Measurements from ENCODE around the gene MILR1.
"Not testable (repeated sequence)": the region's sequence is repeated elsewhere in the genome, so short reads cannot be mapped to it uniquely, and the experiment has no call there.

MILR1 gene

DNA sequence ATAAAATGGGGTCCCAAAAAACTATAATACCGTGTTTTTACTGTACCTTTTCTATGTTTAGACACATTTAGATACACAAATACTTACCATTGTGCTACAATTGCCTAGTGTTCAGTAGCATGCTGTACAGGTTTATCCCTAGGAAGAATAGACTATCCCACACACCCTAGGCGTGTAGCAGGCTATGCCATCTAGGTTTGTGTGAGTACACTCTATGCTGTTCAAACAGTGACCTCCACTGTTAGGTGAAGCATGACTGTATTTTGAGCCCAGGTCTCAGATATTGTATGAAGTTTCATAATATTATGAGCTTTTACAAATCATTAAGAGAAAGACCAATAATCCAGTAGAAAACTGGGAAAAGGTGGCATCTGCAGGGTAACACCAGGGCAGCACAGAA, 23.6 kb downstream of the MILR1 start:
- no peak for DNase-seq (ENCODE audit: low spot score)

DNA sequence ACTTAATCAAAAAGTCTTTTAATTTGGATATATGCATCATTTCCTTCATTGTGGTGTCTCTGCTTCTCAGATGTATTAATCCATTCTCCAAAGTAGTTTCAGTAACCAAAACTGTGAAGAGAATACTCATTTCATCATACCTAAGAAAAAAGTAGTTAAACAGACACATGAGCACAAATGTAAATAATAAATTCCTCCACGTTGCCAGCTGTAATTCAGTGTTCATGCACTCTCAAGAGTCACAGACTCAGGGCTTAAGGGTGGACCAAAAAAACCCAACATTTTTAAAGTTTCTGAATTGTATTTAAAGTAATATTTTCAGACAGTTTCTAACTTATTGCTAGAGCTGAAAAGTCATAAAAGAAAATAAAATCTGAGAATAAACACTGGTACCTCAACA, 28.9 kb downstream of the MILR1 start:
- no peak for DNase-seq (ENCODE audit: low spot score)

DNA sequence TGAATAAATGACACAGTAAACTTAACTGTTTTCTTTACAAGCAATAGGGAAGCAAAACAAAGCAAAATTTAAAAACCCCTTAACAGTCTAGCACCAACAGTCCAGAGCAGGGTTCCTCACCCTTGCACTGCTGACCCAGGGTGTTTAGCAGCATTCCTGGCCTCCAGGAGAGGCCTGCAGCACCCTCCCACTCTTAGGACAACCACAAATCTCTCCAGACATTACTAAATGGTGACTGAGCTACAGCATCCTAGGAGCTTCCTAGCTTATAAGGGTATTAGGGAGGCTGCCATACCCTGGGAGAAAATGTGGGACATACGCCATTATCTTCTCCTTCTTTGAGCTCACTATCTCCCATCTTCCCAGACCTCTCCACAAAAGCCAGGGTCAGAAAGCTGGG, 32.0 kb downstream of the MILR1 start:
- DNase-seq (ENCODE audit: low spot score) = no peak

DNA sequence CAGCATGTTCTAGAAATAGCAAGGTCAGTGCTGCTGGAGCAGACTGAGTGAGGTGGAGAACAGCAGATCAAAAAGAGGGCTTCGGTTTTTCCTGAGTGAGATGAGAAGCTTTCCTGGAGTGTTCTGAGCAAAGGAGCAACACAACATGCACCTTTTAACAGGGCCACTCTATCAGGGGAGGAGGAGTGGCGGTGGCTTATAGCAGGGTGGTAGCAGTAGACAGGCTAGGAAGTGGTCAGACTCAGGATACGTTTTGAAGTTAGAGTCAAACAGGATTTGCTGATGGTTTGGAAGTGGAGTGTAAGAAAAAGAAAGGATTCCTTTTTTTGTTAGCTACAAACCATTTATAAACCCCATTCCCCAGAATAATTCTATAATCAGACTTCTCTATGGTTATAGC, 35.5 kb downstream of the MILR1 start:
- DNase-seq (ENCODE audit: low spot score) = no peak

DNA sequence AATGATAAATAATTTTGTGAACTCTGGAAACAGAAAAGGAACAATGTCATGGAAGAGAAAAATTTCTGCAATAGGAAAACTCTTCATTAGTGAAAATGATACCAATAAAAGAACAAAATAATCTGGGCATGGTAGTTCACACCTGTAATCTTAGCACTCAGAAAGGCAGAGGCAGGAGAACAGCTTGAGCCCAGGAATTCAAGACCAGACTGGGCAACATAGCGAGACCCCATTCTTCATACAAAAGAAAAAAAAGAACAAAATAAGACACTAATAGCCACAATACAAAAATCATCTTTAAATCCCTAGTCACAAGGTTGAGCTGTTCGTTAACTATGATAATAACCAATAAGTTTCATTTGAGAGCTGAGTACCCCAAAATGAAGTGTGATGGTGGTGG, 39.4 kb downstream of the MILR1 start:
- DNase-seq (ENCODE audit: low spot score) = no peak

DNA sequence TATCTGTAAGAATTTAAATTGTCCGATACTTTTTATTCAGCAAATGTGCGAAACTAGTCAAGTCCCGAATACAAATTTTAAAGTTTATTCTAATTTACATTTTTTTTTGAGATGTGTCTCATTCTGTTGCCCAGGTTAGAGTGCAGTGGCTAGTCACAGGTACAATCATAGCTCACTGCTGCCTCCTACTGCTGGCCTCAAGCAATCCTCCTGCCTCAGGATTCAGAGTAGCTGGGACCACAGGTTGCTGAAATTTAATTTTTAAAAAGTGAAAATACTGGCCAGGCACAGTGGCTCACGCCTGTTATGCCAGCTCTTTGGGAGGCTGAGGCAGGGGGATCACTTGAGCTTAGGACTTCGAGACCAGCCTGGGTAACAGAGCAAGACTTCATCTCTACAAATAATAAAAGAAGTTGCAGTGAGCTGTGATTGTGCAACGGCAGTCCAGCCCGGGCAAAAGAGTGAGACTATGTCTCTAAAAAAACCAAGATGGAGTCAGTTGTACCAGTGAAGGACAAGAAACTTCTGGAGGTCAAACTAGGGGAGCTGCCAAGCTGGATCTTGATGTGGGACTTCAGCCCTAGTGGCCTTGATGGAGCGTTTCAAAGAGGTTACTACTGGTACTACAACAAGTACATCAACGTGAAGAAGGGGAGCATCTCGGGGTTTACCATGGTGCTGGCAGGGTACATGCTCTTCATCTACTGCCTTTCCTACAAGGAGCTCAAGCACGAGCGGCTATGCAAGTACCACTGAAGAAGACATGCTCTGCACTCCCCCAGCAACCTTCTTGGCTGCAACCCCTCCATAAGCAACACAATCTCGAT, 42.3 kb downstream of the MILR1 start:
- no peak for DNase-seq (ENCODE audit: low spot score)

DNA sequence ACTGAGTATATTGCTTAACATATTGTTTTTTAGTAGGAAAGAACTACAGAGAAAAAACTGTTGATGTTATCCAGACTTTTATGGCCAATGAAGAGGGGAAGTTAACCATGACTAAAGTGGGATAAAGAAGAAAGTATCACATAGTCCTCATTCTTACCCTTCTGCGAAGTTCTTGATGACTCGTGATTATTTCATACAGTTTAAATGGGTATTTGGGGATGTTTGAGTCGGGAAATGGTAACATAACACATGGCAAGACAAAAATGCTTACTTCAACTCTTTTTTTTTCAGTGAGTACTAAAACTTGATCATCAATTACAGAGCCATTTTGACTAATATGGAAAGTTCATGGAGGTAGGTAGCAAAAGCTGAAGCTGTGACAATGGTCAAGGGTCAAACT, 43.1 kb downstream of the MILR1 start:
- no peak for DNase-seq (ENCODE audit: low spot score)

DNA sequence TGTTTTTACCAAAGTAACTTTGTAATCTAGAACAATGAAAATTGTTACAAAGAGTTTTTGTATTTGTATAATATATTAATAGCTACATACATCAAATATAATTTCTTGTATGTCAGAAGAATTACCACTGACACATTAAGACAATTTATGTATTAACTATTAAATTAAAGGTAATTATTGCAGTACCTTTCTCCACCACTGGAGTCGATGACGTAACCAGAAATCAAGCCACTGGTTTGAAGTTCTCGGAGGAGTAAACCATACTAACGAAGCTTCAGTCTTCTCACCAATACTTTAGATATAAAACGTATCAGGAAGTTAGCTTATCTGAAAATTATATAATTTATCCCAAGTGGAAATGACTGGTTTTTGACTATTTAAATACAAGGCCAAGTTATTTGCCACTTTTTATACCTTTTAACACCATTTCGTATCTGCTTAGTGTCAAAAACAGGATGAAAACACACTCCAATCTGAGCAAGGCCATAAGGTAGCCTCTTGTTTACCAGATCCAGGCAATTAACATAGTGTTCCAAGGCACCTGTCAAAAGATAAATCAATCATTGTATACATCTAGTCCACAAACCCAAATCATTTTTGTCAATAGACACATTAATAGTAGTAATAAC, 43.7 kb downstream of the MILR1 start:
- no peak for DNase-seq (ENCODE audit: low spot score)

DNA sequence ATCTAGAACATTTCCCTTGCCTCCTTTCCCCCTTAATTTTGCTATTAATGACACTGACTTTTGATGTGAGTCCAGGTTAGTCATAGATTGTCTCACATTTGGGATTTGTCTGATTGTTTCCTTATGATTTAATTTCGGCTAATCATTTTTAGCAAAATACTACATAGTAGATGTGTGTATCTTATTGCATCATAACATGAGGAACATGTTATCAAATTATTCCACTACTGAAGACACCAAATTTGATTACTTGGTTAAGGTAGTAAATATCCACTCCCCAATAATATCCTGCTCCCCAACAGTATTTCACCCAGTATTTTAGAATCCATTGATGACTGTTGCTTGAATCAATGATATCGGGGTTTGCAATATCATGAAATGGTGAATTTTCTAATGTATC, 45.2 kb downstream of the MILR1 start:
- no peak for DNase-seq (ENCODE audit: low spot score)

DNA sequence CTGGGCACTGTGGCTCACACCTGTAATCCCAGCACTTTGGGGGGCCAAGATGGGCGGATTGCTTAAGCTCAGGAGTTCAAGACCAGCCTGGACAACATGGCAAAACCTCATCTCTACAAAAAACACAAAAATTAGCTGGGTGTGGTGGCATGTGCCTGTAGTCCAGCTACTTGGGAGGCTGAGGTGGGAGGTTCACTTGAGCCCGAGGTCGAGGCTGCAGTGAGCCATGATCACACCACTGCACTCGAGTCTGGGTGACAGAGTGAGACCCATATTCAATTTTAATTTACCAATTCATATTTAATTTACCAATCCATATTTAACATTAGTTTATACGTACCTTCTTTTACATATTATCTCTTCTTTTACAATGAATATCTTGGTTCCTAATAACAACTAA, 46.4 kb downstream of the MILR1 start:
- not testable (repeated sequence) for DNase-seq (ENCODE audit: low spot score)

DNA sequence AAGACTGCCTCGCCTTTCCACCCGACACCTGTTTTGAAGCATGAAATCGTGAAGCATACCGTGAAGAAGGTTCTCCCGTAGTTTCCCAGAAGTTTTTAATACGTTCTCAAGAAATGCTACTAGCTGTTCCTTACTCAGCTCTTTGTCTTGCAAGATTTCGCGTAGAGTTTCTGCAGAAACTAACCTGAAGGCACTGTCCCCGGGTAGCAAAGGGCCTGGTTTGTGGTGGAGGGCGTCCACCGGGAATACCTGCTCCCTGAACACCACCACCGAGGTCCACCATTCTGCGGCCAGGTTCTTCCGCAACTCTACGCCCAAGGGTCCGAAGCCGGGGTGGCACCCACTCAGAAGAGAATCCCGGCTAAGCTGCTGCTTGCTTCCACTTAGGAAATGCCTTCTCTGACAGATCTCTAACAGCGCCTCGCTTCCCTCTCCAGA, 47.5 kb downstream of the MILR1 start:
- DNase-seq (ENCODE audit: low spot score) = no peak

DNA sequence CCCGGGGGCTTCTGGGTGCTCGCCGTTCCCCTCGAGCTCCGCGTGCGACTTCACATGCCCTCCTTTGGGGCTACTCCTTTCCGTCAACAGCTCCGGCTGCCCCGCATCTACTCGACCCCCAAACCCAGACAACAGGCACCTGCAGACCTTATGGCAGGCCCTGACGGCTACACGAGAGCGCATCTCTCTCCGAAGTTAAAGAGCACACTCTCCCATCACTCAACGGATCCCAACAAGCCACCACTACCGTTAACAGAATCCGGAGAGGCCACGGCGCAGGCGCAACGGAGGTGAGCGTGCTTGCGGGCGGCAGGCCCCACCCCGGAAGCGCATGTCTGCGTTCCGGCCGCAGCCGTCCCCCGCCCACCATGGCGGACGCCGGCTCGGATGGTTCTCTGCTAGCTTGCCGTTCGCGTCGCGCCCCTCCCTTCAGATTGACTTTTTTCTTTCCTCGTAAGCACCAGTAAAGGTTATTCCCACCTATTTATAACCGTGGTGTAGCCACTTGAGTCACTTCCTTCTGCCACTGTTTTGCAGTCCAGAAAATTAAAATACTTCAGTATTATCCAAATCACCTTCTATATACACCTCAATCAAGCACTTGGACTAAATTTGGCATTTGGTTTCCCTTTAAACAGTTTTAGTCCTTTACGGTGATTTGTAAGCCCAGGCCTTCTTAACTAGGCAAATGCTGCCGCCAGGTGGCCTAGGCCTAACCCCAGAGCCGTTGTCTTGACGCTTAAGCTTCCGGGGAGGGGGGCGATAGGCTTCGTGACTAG, 48.1 kb downstream of the MILR1 start, which contains the start of gene POLG2:
POLG2 (minus strand) TSS at position 269 of the 779 bp plus-strand sequence; CDS start at position 183, 86 bp downstream.
- DNase-seq (ENCODE audit: low spot score) = peak; percentile 94

DNA sequence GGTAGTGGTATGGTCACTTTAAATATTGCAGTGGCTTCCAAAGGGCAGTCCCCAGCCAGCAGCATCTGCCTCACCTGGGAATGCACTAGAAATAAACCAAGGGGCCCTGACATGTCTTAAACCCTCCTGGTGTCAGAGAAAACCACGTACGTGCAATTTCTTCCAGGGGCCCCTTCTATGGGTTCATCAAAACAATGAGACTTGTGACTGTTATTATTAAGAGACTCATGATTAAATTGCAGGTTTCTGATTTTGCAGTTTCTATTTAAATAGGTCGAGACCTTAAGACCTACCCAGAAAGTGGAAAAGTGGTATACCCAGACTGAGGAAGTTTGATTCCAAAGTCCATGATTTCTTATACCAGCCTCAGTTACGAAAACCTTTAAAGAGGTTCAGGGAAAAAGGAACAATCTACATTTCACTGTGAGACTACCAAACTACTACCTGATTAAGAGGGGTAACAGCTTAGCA, 48.7 kb downstream of the MILR1 start:
- DNase-seq (ENCODE audit: low spot score) = no peak

DNA sequence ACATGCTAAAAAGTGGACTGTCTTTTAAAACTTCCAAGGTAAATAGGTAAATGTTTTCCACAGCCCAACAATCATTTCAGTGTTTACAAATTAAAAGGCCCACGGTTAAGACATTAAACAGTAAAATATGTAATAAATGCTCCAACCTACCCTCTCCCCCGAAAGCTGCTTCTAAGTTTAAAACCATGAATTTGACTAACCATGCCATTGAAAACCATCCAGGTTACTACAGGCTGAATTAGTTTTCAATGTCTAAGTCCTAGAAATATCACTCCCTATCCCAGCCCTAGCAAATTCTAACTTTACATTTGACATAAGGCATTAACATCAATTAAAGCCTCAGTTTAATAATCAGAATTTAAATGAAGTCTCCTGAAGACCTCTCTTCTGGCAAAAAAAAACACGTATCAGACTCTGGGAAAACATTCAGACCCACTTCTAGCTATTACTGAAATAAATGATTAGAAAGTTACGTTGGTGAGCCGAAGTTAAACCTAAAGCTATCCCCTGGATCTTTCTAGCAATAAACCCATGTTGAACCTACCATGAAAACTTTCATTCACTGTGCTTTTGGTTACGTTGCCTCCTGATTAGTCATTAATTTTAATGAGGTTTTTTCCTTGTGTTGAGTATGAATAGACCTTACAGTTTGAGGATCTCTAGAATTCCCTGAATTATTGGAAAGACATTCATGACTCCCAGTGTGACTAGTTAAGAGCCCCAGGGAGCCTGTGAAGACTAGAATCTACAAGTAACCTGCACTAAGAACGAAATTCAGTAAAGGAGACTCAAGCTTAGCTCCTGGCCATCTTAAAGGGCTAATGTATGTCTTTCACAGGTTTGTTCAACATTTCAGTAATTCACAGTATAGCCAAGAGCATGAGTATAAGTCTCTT, 49.6 kb downstream of the MILR1 start:
- no peak for DNase-seq (ENCODE audit: low spot score)

DNA sequence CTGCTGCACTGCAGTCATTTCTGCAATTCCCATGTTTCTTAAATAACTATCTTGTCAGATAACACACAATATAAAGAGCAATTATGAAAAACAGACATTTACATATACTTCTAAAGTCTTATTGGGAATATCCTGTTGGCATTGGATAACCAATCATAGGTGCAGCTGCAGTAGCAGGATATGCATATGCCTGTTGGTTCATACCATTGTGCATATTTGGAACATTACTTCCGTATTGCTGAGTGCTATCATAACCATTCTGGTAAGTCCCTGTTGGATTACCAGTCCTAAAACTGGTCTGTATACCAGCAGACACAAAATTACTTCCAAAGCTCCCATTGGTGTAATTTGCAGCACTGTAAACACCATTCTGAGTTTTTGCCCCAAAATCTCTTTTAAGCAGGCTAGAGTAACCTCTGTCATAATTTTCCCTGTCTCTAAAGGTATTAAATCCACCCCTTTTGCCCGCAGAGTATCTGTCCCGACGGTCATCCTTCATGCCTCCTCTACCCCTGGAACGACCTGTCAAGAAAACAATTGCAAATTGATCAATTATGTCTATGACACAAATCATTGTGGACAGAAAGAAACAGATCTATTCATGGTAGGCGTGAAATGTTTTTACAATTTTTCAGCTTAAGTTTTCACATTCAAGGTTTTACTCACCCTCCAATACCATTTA, 51.0 kb downstream of the MILR1 start:
- no peak for DNase-seq (ENCODE audit: low spot score)

DNA sequence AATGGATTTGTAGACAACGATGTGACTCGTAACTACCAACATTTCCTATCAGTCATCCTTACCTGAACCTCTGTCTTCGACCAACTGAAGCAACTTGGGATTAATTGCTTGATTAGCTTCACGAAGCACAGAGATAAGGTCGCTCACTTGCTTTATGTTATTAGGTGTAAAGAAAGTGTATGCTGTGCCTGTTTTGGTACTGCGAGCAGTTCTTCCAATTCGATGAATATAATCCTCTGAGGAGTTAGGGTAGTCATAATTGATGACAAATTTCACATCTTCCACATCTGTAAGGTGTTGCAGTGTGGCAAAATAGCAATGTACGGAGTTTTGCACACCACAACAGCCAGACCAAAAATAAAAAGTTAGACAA, 51.6 kb downstream of the MILR1 start:
- no peak for DNase-seq (ENCODE audit: low spot score)

DNA sequence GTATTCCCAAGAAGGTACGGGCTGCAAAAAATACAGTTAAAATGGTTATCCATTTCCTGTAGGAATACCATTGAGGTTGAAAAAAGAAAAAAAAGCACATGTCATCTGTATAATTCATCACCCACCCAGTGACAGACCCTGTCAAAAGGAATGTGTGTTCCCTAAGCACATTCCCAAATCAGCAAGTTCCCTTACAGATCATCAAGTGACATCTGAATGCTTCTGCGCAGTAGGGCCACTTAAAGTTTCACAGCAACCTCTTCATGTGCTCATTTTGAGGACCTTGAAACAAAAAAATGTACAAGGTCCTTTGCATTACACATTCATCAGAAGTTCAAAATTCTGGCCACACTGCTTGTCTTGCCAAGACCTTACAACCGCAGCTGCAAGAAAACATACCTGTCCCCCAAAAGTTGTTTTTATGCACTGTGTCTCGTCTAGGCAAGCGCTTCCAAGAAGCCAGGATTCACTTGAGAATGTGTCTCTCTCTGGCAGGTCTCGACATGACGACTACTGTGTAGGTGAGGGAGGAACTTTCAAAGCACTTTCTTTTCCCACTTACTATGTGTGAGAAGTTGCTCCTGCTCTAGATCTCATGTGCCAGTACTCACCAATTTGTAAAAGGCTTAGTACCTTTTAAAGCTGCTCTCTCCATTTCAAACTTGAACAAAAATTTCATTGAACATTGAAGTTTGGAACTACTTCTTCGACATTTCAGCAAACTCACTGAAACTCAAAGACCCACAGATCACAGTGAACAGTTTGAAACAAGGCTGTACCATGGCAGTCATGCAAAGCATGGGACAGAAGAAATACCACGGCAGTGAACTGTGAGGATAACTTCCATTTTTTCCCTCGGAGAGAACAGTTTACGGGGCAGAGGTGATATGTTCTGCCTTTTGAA, 52.2 kb downstream of the MILR1 start:
- DNase-seq (ENCODE audit: low spot score) = no peak

DNA sequence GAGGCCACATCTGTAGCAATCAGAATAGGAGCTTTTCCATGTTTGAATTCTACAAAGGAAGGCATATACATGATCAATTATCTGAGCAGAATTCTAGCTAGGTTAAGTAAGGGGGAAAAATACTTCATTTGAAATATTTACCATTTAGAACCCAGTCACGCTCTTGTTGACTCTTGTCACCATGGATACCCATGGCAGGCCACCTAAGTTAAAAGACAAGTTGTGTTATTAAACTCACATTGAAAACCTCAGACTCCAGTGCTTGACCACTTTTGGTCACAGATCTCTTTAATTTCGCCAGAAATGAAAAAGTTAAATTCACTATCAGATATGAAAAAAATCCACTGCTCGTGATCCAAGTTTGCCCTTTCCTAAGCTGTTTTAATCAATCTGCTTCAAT, 53.1 kb downstream of the MILR1 start:
- no peak for DNase-seq (ENCODE audit: low spot score)

DNA sequence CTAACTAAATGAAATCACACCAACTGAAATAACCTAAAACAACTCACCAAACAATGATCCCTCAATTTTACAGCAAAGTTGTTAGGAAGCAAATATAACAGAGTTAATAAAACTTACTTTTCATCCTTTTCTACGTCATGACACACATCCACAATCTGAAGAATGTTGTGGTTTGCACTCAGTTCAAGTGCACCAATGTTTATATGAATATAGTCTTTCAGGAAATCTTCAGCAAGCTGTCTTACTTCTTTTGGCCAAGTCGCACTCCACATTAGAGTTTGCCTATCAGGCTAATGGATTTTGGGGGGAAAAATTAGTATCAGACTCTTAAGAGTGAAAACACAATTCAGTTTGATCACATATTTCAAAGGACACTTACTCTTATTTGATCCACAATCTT, 53.9 kb downstream of the MILR1 start:
- no peak for DNase-seq (ENCODE audit: low spot score)

DNA sequence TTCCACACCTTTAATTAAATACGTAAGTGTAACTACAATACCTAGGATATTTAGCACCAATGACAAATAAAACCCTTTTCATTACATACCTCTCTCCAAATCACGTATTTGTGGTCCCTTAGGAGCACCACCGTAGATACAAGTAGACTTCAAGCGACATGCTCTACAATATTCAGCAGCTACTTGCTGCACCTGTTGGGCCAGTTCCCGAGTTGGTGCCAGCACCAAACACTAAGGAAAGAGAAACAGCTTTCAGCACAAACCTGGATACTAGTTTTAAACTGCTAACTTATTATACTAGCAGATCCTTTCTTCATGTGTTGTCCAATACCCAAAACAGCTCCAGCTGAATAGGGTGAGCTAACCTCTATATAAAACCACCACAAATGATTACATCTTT, 54.4 kb downstream of the MILR1 start:
- DNase-seq (ENCODE audit: low spot score) = no peak
